SJSA1 (cell line): ENCODE measurements around the gene TSC2. TPM values are rescaled to one million over a fixed set of nuclear protein-coding genes. Genes with fewer than 3 reads are reported as not detected.
A peak's percentile ranks its signal among the peaks of the same experiment; 100 is the strongest.

Experiments used
- DNase-seq, 2 experiments: peaks; one replicate each; pipeline ENCODE4 v3.0.0-alpha.2; 2015 to 2020; ENCODE audit warnings: low spot score in 2 of 2, low read depth in 1 of 2
- H3K27ac ChIP-seq: fragments of 250-450 bp; sonication (Bioruptor Pico); 2 replicates; pipeline ENCODE4 v1.5.1; 2020; ENCODE audit warnings: mild to moderate bottlenecking, moderate library complexity
- H3K27me3 ChIP-seq: fragments of 250-450 bp; sonication (Bioruptor Pico); replicated peaks from 2 replicates; pipeline ENCODE4 v1.5.1; 2020; ENCODE audit warnings: mild to moderate bottlenecking, moderate library complexity
- H3K36me3 ChIP-seq: fragments of 250-450 bp; sonication (Bioruptor Pico); 2 replicates; pipeline ENCODE4 v1.5.1; 2020; ENCODE audit warnings: mild to moderate bottlenecking
- H3K4me1 ChIP-seq: fragments of 250-450 bp; sonication (Bioruptor Pico); replicated peaks from 2 replicates; pipeline ENCODE4 v1.6.1; 2021; ENCODE audit warnings: mild to moderate bottlenecking
- H3K4me3 ChIP-seq: fragments of 250-450 bp; sonication (Bioruptor Pico); 2 replicates; pipeline ENCODE4 v1.5.1; 2020; ENCODE audit warnings: mild to moderate bottlenecking
- H3K9me3 ChIP-seq: fragments of 250-450 bp; sonication (Bioruptor Pico); replicated peaks from 2 replicates; pipeline ENCODE4 v1.5.1; 2020; ENCODE audit warnings: mild to moderate bottlenecking
- total RNA-seq: library from RNA; depleted of rRNA; stranded (reverse); fragments of >200 nt; shearing (Covaris generic); gene quantifications from 2 replicates; pipeline ENCODE4 v1.2.3, GENCODE V29; 2014

The TSC2 gene
- total RNA-seq, 1 experiment from 2014 or later, result 36.9 TPM

- no peak overlapping the region for H3K27ac ChIP-seq
- peaks cover 31% of the 10 kb centered on the region for H3K4me1 ChIP-seq
- no peak overlapping the region for H3K4me3 ChIP-seq
- DNase-seq, result no peak
- peaks cover 24% of the 10 kb centered on the region for H3K27me3 ChIP-seq
- H3K9me3 ChIP-seq, result no peaks in the 10 kb centered on the region
- no peaks in the 10 kb centered on the region for H3K36me3 ChIP-seq
Observed at GRCh38 chr16:2019921-2020831, 27.6 kb upstream of the TSC2 start.

- DNase-seq, result peak in 1 of 2 experiments; percentile 72
- H3K4me1 ChIP-seq, result peaks cover 44% of the 10 kb centered on the region
- no peaks in the 10 kb centered on the region for H3K9me3 ChIP-seq
- no peak overlapping the region for H3K27ac ChIP-seq
- peaks cover 24% of the 10 kb centered on the region for H3K27me3 ChIP-seq
- H3K36me3 ChIP-seq, result no peaks in the 10 kb centered on the region
- peak overlapping the region; percentile 14 for H3K4me3 ChIP-seq
Observed at GRCh38 chr16:2022723-2023091, 25.1 kb upstream of the TSC2 start.

GRCh38 chr16:2023092-2024031 lies 24.4 kb upstream of the TSC2 start:
- Histone ChIP-seq H3K4me3 (peak overlapping the region; percentile 14), H3K9me3 (no peaks in the 10 kb centered on the region), H3K4me1 (peaks cover 47% of the 10 kb centered on the region), H3K27ac (peak overlapping the region; percentile 22; the same call in 1 of the 2 replicates), H3K36me3 (no peaks in the 10 kb centered on the region), H3K27me3 (peaks cover 24% of the 10 kb centered on the region)
- DNase-seq, result peak; percentile 92

GRCh38 chr16:2024032-2024420 lies 23.8 kb upstream of the TSC2 start:
- Histone ChIP-seq H3K36me3 (no peaks in the 10 kb centered on the region), H3K4me3 (no peak overlapping the region), H3K9me3 (no peaks in the 10 kb centered on the region), H3K27ac (no peak overlapping the region), H3K27me3 (peaks cover 20% of the 10 kb centered on the region), H3K4me1 (peaks cover 47% of the 10 kb centered on the region)
- no peak for DNase-seq

- peaks cover 38% of the 10 kb centered on the region for H3K4me1 ChIP-seq
- peaks cover 8% of the 10 kb centered on the region for H3K27me3 ChIP-seq
- no peak overlapping the region for H3K4me3 ChIP-seq
- H3K36me3 ChIP-seq, result peaks cover 2% of the 10 kb centered on the region; the same call in 1 of the 2 replicates
- no peak overlapping the region for H3K27ac ChIP-seq
- no peaks in the 10 kb centered on the region for H3K9me3 ChIP-seq
- DNase-seq, result no peak
Observed at GRCh38 chr16:2025251-2025650, 22.5 kb upstream of the TSC2 start.

GRCh38 chr16:2025878-2026460 lies 21.8 kb upstream of the TSC2 start:
- H3K36me3 ChIP-seq, result peaks cover 2% of the 10 kb centered on the region; the same call in 1 of the 2 replicates
- peaks cover 33% of the 10 kb centered on the region for H3K4me1 ChIP-seq
- H3K4me3 ChIP-seq, result no peak overlapping the region; the same call in 1 of the 2 replicates
- H3K27me3 ChIP-seq, result peaks cover under 1% of the 10 kb centered on the region
- DNase-seq, result no peak
- no peaks in the 10 kb centered on the region for H3K9me3 ChIP-seq
- H3K27ac ChIP-seq, result no peak overlapping the region

- Histone ChIP-seq H3K4me1 (peaks cover 33% of the 10 kb centered on the region), H3K27me3 (no peaks in the 10 kb centered on the region), H3K9me3 (no peaks in the 10 kb centered on the region), H3K4me3 (peak within 1 kb of the TSS; percentile 55), H3K27ac (no peak within 1 kb of the TSS), H3K36me3 (peaks cover 2% of the 10 kb centered on the region; the same call in 1 of the 2 replicates)
- DNase-seq, result no peak
Observed at GRCh38 chr16:2026461-2027023, 21.2 kb upstream of the TSC2 start, which contains the start of gene NHERF2. Gene NHERF2 (plus strand): TSS chr16:2026902. CDS start chr16:2027006, 104 bp downstream.

- peak in 1 of 2 experiments; percentile 20 for DNase-seq
- Histone ChIP-seq H3K9me3 (no peaks in the 10 kb centered on the region), H3K4me3 (peak overlapping the region; percentile 55), H3K4me1 (peaks cover 36% of the 10 kb centered on the region), H3K27me3 (no peaks in the 10 kb centered on the region), H3K27ac (no peak overlapping the region), H3K36me3 (peaks cover 6% of the 10 kb centered on the region)
Observed at GRCh38 chr16:2027024-2028010, 20.5 kb upstream of the TSC2 start.

GRCh38 chr16:2028146-2028545 lies 19.6 kb upstream of the TSC2 start:
- Histone ChIP-seq H3K27ac (no peak overlapping the region), H3K9me3 (no peaks in the 10 kb centered on the region), H3K36me3 (peaks cover 14% of the 10 kb centered on the region), H3K4me1 (peaks cover 36% of the 10 kb centered on the region), H3K4me3 (no peak overlapping the region), H3K27me3 (no peaks in the 10 kb centered on the region)
- no peak for DNase-seq

- H3K4me3 ChIP-seq, result no peak overlapping the region
- peaks cover 20% of the 10 kb centered on the region for H3K36me3 ChIP-seq
- H3K4me1 ChIP-seq, result peaks cover 36% of the 10 kb centered on the region
Observed at GRCh38 chr16:2028620-2029220, 19.1 kb upstream of the TSC2 start.

GRCh38 chr16:2029350-2029749 lies 18.4 kb upstream of the TSC2 start:
- no peak overlapping the region for H3K4me3 ChIP-seq
- no peak for DNase-seq
- no peaks in the 10 kb centered on the region for H3K9me3 ChIP-seq
- H3K27me3 ChIP-seq, result no peaks in the 10 kb centered on the region
- H3K27ac ChIP-seq, result no peak overlapping the region
- H3K36me3 ChIP-seq, result peaks cover 23% of the 10 kb centered on the region
- peaks cover 37% of the 10 kb centered on the region for H3K4me1 ChIP-seq

More at GRCh38 chr16:2028620-2029220, 19.1 kb upstream of the TSC2 start:
- DNase-seq, result no peak
- no peaks in the 10 kb centered on the region for H3K27me3 ChIP-seq
- no peaks in the 10 kb centered on the region for H3K9me3 ChIP-seq
- no peak overlapping the region for H3K27ac ChIP-seq

GRCh38 chr16:2030036-2030435 lies 17.7 kb upstream of the TSC2 start:
- peaks cover 26% of the 10 kb centered on the region for H3K36me3 ChIP-seq
- H3K4me1 ChIP-seq, result peaks cover 42% of the 10 kb centered on the region
- no peak overlapping the region for H3K27ac ChIP-seq
- H3K27me3 ChIP-seq, result no peaks in the 10 kb centered on the region
- H3K9me3 ChIP-seq, result no peaks in the 10 kb centered on the region
- no peak for DNase-seq
- no peak overlapping the region for H3K4me3 ChIP-seq
